Common myeloid progenitor, CD34-positive (primary cell): Measurements from ENCODE around the gene DIP2C.

Experiments used
- CTCF ChIA-PET: fragments of 350-600 bp; sonication (Branson Sonifier 250); formaldehyde crosslinking; loops from one replicate; lab custom pipeline; 2021; ENCODE audit warnings: antibody characterized with exemption; lab: Charles Lee
- POLR2A ChIA-PET: fragments of 350-600 bp; sonication (Branson Sonifier 250); formaldehyde crosslinking; loops from one replicate; lab custom pipeline; 2021; ENCODE audit warnings: antibody characterized with exemption; lab: Charles Lee
- DNase-seq, 3 donors: peaks; one replicate each; pipeline versions ENCODE4 v3.0.0 to v3.0.0-alpha.2; 2013
- H3K27ac ChIP-seq, 2 experiments: 1 replicate in 1 of 2; 2 replicates in 1 of 2; pipeline ENCODE4 v1.7.0; 2013; ENCODE audit warnings: inconsistent platforms in 2 of 2, low read length in 2 of 2, mild to moderate bottlenecking in 2 of 2, low read depth in 1 of 2, moderate library complexity in 1 of 2; ENCODE audit not compliant: severe bottlenecking in 2 of 2, insufficient read depth in 1 of 2, poor library complexity in 1 of 2
- H3K27me3 ChIP-seq, 5 experiments: replicated peaks in 2 of 5; 1 replicate in 3 of 5; 2 replicates in 2 of 5; pipeline versions ENCODE4 v1.6.1 to v1.7.0; 2013; ENCODE audit warnings: low read length in 4 of 5, mild to moderate bottlenecking in 2 of 5, moderate library complexity in 2 of 5, inconsistent platforms in 1 of 5; ENCODE audit not compliant: insufficient read depth in 5 of 5, control insufficient read depth in 4 of 5
- H3K36me3 ChIP-seq, 4 experiments: 1 replicate in 2 of 4; 2 replicates in 2 of 4; pipeline versions ENCODE4 v1.6.1 to v1.7.0; 2013; ENCODE audit warnings: low read length in 3 of 4, control low read depth in 1 of 4, mild to moderate bottlenecking in 1 of 4; ENCODE audit not compliant: control insufficient read depth in 4 of 4, insufficient read depth in 4 of 4
- H3K4me1 ChIP-seq, 4 experiments: 1 replicate in 3 of 4; 2 replicates in 1 of 4; pipeline versions ENCODE4 v1.6.1 to v1.7.1; 2013; ENCODE audit warnings: low read length in 3 of 4, mild to moderate bottlenecking in 3 of 4, control low read depth in 1 of 4, inconsistent platforms in 1 of 4, moderate library complexity in 1 of 4; ENCODE audit not compliant: control insufficient read depth in 4 of 4, insufficient read depth in 4 of 4; ENCODE audit errors: control extremely low read depth in 1 of 4
- H3K4me3 ChIP-seq, 7 experiments: 1 replicate in 4 of 7; 2 replicates in 3 of 7; pipeline versions ENCODE4 v1.5.1 to v1.7.0; 2013; ENCODE audit warnings: mild to moderate bottlenecking in 7 of 7, low read length in 6 of 7, moderate library complexity in 6 of 7, inconsistent platforms in 2 of 7, low read depth in 2 of 7, control low read depth in 1 of 7; ENCODE audit not compliant: insufficient read depth in 4 of 7, control insufficient read depth in 1 of 7; ENCODE audit errors: extremely low read depth in 1 of 7
- H3K9me3 ChIP-seq, 5 experiments: 1 replicate in 4 of 5; 2 replicates in 1 of 5; pipeline versions ENCODE4 v1.6.1 to v1.7.1; 2013; ENCODE audit warnings: low read length in 4 of 5, mild to moderate bottlenecking in 2 of 5, inconsistent platforms in 1 of 5, low read depth in 1 of 5, moderate library complexity in 1 of 5; ENCODE audit not compliant: control insufficient read depth in 4 of 5, insufficient read depth in 2 of 5; ENCODE audit errors: control extremely low read depth in 1 of 5
- WGBS: methylation state at CpG from one replicate; pipeline ENCODE4 v1.1.5; 2013; ENCODE audit not compliant: insufficient coverage; 5-methylcytosine and 5-hydroxymethylcytosine counted together

The DIP2C gene

GRCh38 chr10:360653-361052 is 328.8 kb downstream of the DIP2C start:
- no peak for DNase-seq
- Histone ChIP-seq H3K9me3 (no peaks in the 10 kb centered on the region), H3K4me3 (no peak overlapping the region), H3K27me3 (peaks cover 0 to 6% (median 3%) of the 10 kb centered on the region in 5 experiments), H3K27ac (no peak overlapping the region), H3K36me3 (no peaks in the 10 kb centered on the region), H3K4me1 (no peaks in the 10 kb centered on the region)
- POLR2A ChIA-PET = no interaction called here
- CTCF ChIA-PET = interaction anchor here (1.4 kb wide), 1 partner anchor 12 kb away, joined by 4 read pairs; no protein-coding TSS in a partner anchor
- WGBS = 94% methylated on average over 2 of the region's 6 CpGs

DNA sequence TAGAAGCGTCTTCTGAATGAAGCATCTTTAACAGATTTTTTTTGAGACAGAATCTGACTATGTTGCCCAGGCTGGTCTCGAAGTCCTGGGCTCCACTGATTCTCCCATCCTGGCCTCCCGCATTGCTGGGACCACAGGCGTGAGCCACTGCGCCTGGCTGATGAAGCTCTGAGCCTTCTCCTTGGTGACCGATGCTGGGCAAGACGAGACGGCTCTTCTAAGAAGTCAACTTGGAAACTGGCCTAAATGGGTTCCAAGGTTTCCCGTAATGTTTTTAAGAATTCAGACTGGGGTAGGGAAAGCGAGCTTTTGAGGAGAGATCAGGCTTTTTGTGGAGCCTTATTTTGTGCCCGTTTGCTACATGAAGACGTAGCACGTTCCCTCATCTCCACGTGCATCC is 329.7 kb downstream of the DIP2C start:
- H3K4me1 ChIP-seq = no peaks in the 10 kb centered on the region
- H3K36me3 ChIP-seq = no peaks in the 10 kb centered on the region
- DNase-seq = no peak
- no peak overlapping the region for H3K27ac ChIP-seq
- no peaks in the 10 kb centered on the region for H3K9me3 ChIP-seq
- ChIA-PET POLR2A (no interaction called here), CTCF (interaction anchor here (1.4 kb wide), 1 partner anchor 11 kb away, joined by 4 read pairs; no protein-coding TSS in a partner anchor)
- 96% methylated on average over 14 of the region's 14 CpGs for WGBS
- H3K4me3 ChIP-seq = no peak overlapping the region
- H3K27me3 ChIP-seq = peaks cover 0 to 6% (median 3%) of the 10 kb centered on the region in 5 experiments

- ChIA-PET POLR2A (no interaction called here), CTCF (interaction anchor here (1.4 kb wide), 1 partner anchor 10 kb away, joined by 4 read pairs; no protein-coding TSS in a partner anchor)
- Histone ChIP-seq H3K4me1 (no peaks in the 10 kb centered on the region), H3K27me3 (peaks cover 0 to 9% (median 3%) of the 10 kb centered on the region in 5 experiments), H3K36me3 (no peaks in the 10 kb centered on the region), H3K9me3 (no peaks in the 10 kb centered on the region), H3K27ac (no peak overlapping the region), H3K4me3 (no peak overlapping the region)
- no peak for DNase-seq
- 96% methylated on average over 18 of the region's 18 CpGs for WGBS
Measured at GRCh38 chr10:359093-359492, 330.4 kb downstream of the DIP2C start.

DNA sequence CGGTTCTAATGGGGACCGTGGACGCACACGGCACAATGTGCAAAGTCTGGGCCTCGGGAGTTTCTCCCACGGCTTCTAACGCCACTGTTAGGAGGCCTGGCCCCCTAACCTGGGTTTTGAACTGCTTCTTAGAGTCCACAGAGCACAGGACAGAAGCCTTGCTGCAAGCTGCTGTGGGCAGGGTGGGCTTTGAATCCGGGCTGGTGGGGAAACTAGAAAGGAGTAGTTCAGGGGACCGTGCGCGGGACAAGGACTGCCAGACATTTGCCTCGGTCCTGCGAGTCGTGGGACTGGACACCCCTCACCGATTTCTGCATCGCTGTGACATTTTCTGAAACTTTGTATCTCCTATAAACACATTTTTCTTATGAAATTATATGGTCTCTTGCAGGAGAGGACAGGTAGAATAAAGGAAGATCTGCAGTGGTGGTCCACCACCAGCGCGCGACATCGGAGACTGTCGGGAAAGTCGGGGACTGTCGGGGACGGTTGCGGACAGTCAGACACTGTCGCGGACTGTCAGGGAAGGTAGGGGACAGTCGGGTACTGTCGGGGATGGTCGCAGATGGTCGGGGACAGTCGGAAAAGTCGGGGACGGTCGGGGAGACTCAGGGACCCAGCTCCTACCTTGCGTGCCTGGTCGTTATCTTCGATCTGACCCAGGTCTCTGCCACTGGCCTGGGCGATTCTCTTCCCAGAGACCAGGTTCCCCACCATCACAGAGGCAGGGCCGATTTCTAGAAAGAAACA is 332.1 kb downstream of the DIP2C start:
- no peak for DNase-seq
- over 99% methylated on average over 34 of the region's 40 CpGs for WGBS
- H3K27ac ChIP-seq = no peak overlapping the region
- H3K4me3 ChIP-seq = no peak overlapping the region
- ChIA-PET CTCF (no interaction called here), POLR2A (no interaction called here)
- peaks cover 0 to 10% (median 0%) of the 10 kb centered on the region in 5 experiments for H3K27me3 ChIP-seq
- no peaks in the 10 kb centered on the region for H3K9me3 ChIP-seq
- H3K4me1 ChIP-seq = no peaks in the 10 kb centered on the region
- no peaks in the 10 kb centered on the region for H3K36me3 ChIP-seq

DNA sequence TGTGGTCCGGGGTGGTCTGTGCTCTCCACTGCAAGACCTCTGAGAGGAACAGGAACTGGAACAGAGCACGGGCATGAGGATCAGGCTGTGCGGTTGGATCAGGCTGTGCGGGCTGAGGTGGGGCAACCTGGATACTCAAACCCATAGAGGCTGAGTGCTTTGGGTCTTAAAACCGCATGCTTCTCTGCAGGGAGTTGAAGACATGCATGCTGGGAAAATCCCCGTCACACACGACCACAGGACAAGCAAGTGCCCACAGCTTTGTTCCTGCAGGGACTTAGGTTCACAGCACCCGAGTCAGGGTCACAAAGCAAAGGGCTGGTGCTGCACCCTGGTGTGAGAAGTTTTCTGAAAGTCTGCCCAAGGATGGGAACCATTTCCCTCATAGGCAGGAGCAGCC is 333.0 kb downstream of the DIP2C start:
- Histone ChIP-seq H3K4me1 (no peaks in the 10 kb centered on the region), H3K36me3 (no peaks in the 10 kb centered on the region), H3K9me3 (no peaks in the 10 kb centered on the region), H3K27me3 (peaks cover 0 to 7% (median 0%) of the 10 kb centered on the region in 5 experiments), H3K4me3 (no peak overlapping the region), H3K27ac (no peak overlapping the region)
- DNase-seq = no peak
- ChIA-PET CTCF (no interaction called here), POLR2A (no interaction called here)
- 95% methylated on average over 7 of the region's 8 CpGs for WGBS

GRCh38 chr10:354901-355617 is 334.4 kb downstream of the DIP2C start:
- ChIA-PET CTCF (no interaction called here), POLR2A (no interaction called here)
- H3K27me3 ChIP-seq = peaks cover 0 to 4% (median 0%) of the 10 kb centered on the region in 5 experiments

More at GRCh38 chr10:354901-355617, 334.4 kb downstream of the DIP2C start:
- Histone ChIP-seq H3K36me3 (no peaks in the 10 kb centered on the region), H3K4me1 (no peaks in the 10 kb centered on the region), H3K4me3 (no peak overlapping the region), H3K27ac (no peak overlapping the region), H3K9me3 (no peaks in the 10 kb centered on the region)
- WGBS = 91% methylated on average over 18 of the region's 20 CpGs
- no peak for DNase-seq
